ENCODE results near the gene USP19.

USP19 gene

GRCh38 chr3:49120438-49121131, at the start of gene USP19:
Gene USP19, minus strand, starts transcription at chr3:49120823. Its CDS starts 1,678 bp downstream, at chr3:49119145.
- DNase-seq = peak; percentile 93

GRCh38 chr3:49166752-49167556, 46.3 kb upstream of the USP19 start:
- no peak for DNase-seq

GRCh38 chr3:49165771-49166751, 45.4 kb upstream of the USP19 start, which contains the start of gene CCDC71:
Gene CCDC71, minus strand, starts transcription at chr3:49166331. Its CDS starts 2,123 bp downstream, at chr3:49164208.
- DNase-seq = peak; percentile 59

GRCh38 chr3:49164983-49165720, 44.5 kb upstream of the USP19 start:
- no peak for DNase-seq

GRCh38 chr3:49163609-49164008, 43.0 kb upstream of the USP19 start:
- DNase-seq = no peak

- DNase-seq = no peak
These were observed 42.3 kb upstream of the USP19 start for GRCh38 chr3:49162751-49163419.

- peak; percentile 74 for DNase-seq
These were observed 41.3 kb upstream of the USP19 start for GRCh38 chr3:49161808-49162530.

GRCh38 chr3:49161197-49161596, 40.6 kb upstream of the USP19 start:
- DNase-seq = no peak

GRCh38 chr3:49158792-49159191, 38.2 kb upstream of the USP19 start:
- DNase-seq = no peak

- DNase-seq = no peak
These were observed 37.6 kb upstream of the USP19 start for GRCh38 chr3:49158103-49158709.

GRCh38 chr3:49157289-49157688, 36.7 kb upstream of the USP19 start:
- DNase-seq = no peak

- DNase-seq = no peak
These were observed 32.8 kb upstream of the USP19 start for GRCh38 chr3:49153349-49153912.

GRCh38 chr3:49151610-49152009, 31.0 kb upstream of the USP19 start:
- DNase-seq = no peak

- DNase-seq = no peak
These were observed 27.5 kb upstream of the USP19 start for GRCh38 chr3:49148159-49148558.

GRCh38 chr3:49140080-49140479, 19.5 kb upstream of the USP19 start:
- no peak for DNase-seq

- DNase-seq = no peak
These were observed 14.9 kb upstream of the USP19 start for GRCh38 chr3:49135499-49135898.

- no peak for DNase-seq
These were observed 14.0 kb upstream of the USP19 start for GRCh38 chr3:49134471-49135265.

- DNase-seq = no peak
These were observed 12.8 kb upstream of the USP19 start for GRCh38 chr3:49133226-49133951.
